ENCODE data around the gene ZNF587B.
"Not testable (repeated sequence)": the region's sequence is repeated elsewhere in the genome, so short reads cannot be mapped to it uniquely, and the experiment has no call there.

ZNF587B gene

DNA sequence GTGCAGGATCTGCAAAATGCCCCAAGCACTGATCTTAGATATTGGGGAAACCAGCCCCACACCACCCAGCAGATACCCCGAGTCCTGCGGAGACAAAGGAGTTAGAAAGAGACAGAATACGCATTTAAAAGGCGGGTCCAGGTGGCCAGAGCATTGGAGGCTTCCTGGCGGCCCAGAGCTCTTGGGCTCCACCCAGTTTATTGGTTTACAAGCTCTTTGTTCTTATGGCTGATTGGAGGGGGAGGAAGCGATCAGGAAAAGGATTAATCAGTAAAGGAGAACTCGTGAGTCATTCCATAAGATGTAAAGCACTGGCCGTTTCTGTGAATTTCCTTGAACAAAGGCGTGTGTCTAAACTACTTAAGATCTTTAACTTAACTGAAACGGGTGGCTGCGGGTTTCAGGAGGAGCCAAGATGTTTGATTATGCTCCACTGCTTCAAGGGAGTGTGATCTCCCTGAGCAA lies 20.5 kb downstream of the ZNF587B start:
- no peaks in the 10 kb centered on the region; the same call in 1 of the 2 replicates for H3F3A ChIP-seq (ENCODE audit: insufficient read depth, low read length)
- no peaks in the 10 kb centered on the region for H3K9me2 ChIP-seq (ENCODE audit: low read depth, low read length)
- H3K4me2 ChIP-seq (ENCODE audit: low read length) = peak overlapping the region; percentile 93
- H4K20me1 ChIP-seq (ENCODE audit: insufficient read depth, low read length) = no peaks in the 10 kb centered on the region
- H3K36me3 ChIP-seq (ENCODE audit: insufficient read depth, low read length) = peaks cover 43% of the 10 kb centered on the region
- no peaks in the 10 kb centered on the region for H3K27me3 ChIP-seq (ENCODE audit: insufficient read depth, low read length)
- no peak overlapping the region for H2AFZ ChIP-seq (ENCODE audit: low read length)
- peak overlapping the region; percentile 95 for H3K4me3 ChIP-seq (ENCODE audit: low read depth, low read length, poor library complexity, severe bottlenecking)
- TF ChIP-seq, protein P1, sequence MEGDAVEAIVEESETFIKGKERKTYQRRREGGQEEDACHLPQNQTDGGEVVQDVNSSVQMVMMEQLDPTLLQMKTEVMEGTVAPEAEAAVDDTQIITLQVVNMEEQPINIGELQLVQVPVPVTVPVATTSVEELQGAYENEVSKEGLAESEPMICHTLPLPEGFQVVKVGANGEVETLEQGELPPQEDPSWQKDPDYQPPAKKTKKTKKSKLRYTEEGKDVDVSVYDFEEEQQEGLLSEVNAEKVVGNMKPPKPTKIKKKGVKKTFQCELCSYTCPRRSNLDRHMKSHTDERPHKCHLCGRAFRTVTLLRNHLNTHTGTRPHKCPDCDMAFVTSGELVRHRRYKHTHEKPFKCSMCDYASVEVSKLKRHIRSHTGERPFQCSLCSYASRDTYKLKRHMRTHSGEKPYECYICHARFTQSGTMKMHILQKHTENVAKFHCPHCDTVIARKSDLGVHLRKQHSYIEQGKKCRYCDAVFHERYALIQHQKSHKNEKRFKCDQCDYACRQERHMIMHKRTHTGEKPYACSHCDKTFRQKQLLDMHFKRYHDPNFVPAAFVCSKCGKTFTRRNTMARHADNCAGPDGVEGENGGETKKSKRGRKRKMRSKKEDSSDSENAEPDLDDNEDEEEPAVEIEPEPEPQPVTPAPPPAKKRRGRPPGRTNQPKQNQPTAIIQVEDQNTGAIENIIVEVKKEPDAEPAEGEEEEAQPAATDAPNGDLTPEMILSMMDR (IDR thresholded peaks at IDR 0.05; ENCODE audit: low read length) = no peak
- no peak for TF ChIP-seq EZH2 (IDR thresholded peaks at IDR 0.05; ENCODE audit: borderline replicate concordance, low read length)
- peaks cover 10% of the 10 kb centered on the region for H3K4me1 ChIP-seq (ENCODE audit: insufficient read depth, low read length, severe bottlenecking)
- peak overlapping the region; percentile 95 for H3K9ac ChIP-seq (ENCODE audit: low read length)
- H3K9me3 ChIP-seq (ENCODE audit: low read length) = no peaks in the 10 kb centered on the region
- H3K27ac ChIP-seq (ENCODE audit: low read depth, low read length, poor library complexity, severe bottlenecking) = peak overlapping the region; percentile 62
- 0 out of 2 replicates have a peak, but pooled peaks cover 4% of the 10 kb centered on the region for H3K79me2 ChIP-seq (ENCODE audit: insufficient read depth, low read length)

DNA sequence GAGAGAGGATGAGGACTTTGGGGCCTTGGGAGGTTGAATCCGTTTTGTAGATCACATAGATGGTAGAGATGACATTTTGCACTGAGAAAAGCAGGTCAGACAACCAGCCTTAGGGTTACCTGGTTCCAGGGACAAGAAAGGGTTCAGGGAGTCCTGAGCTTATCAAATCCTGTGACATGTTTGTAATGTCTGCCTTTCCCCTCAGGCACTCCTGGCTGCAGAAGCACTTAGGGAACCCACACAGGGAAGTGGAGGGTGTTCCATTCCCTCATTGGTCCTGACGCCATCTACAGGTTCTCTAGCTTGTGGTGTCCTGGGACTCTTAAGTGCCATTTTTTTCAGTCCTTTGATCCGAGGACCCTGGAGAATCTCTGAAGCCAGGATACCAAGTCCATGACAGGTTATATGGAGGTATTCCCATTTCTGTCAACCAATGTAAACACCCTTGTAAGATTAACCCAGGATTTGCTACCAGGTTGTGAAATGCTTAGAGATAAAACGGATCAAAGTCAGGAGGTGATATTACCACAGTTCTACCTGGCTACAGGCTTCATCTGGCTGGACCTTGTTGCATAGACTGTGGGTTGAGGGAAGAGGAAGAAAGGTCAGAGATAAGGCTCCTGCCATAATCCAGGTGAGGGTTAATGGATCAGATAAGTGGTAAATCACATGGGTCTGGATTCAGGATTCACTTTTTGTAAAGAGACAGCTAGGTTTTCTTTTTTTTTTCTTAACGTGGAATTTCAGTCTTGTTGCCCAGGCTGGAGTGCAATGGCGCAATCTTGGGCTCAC lies 21.9 kb downstream of the ZNF587B start:
- H3K9me3 ChIP-seq (ENCODE audit: low read length); H3F3A ChIP-seq (ENCODE audit: insufficient read depth, low read length); H4K20me1 ChIP-seq (ENCODE audit: insufficient read depth, low read length); H3K4me1 ChIP-seq (ENCODE audit: insufficient read depth, low read length, severe bottlenecking); H3K4me2 ChIP-seq (ENCODE audit: low read length); H3K4me3 ChIP-seq (ENCODE audit: low read depth, low read length, poor library complexity, severe bottlenecking); H3K27ac ChIP-seq (ENCODE audit: low read depth, low read length, poor library complexity, severe bottlenecking); H3K27me3 ChIP-seq (ENCODE audit: insufficient read depth, low read length); H3K79me2 ChIP-seq (ENCODE audit: insufficient read depth, low read length); H3K9ac ChIP-seq (ENCODE audit: low read length); H3K9me2 ChIP-seq (ENCODE audit: low read depth, low read length); H2AFZ ChIP-seq (ENCODE audit: low read length): not testable (repeated sequence)
- peaks cover 47% of the 10 kb centered on the region for H3K36me3 ChIP-seq (ENCODE audit: insufficient read depth, low read length)

DNA sequence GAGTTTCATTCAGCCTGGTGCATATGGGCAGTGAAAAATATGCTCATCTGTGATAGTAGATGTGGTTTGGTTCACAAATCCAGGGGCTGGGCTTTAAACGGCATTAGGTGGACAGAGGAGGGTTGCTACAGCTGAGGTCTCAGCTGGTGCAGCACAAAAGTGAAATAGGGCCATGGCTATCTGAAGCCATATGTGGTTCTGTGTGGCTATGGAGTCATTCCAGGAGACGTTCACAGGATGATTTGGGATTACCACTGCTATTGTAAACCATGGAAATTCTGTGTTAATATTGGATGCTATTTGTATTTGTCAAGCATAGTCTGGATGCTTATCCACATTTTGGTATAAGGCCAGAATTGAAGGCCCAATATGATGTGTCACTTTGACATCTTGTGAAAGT lies 24.0 kb downstream of the ZNF587B start:
- H3K27ac ChIP-seq (ENCODE audit: low read depth, low read length, poor library complexity, severe bottlenecking); H3F3A ChIP-seq (ENCODE audit: insufficient read depth, low read length); H3K4me2 ChIP-seq (ENCODE audit: low read length); H3K27me3 ChIP-seq (ENCODE audit: insufficient read depth, low read length); H3K9me2 ChIP-seq (ENCODE audit: low read depth, low read length); H4K20me1 ChIP-seq (ENCODE audit: insufficient read depth, low read length); H3K4me1 ChIP-seq (ENCODE audit: insufficient read depth, low read length, severe bottlenecking); H2AFZ ChIP-seq (ENCODE audit: low read length); H3K79me2 ChIP-seq (ENCODE audit: insufficient read depth, low read length); H3K4me3 ChIP-seq (ENCODE audit: low read depth, low read length, poor library complexity, severe bottlenecking); H3K9me3 ChIP-seq (ENCODE audit: low read length); H3K9ac ChIP-seq (ENCODE audit: low read length): not testable (repeated sequence)
- peaks cover 64% of the 10 kb centered on the region for H3K36me3 ChIP-seq (ENCODE audit: insufficient read depth, low read length)

DNA sequence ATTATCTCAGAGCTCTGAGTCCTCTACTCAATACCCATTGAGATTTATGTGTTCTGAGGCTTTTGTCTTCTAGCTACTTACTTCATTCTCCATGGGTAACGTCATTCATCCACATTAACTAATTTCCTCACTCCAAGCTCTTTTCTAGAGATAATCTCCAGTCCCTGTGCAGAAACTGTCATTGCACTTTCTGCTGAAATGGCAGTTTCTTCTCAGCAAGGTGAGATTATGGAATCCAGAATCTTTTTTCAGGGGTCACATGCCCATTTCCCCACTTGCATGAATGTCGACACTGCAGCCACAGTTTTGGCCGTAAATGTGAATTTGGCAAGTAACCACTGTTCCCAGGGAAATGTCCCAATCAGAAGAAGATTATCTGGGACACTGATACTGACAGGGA lies 32.3 kb downstream of the ZNF587B start:
- not testable (repeated sequence) for H3K27me3 ChIP-seq (ENCODE audit: insufficient read depth, low read length); H4K20me1 ChIP-seq (ENCODE audit: insufficient read depth, low read length); H3K79me2 ChIP-seq (ENCODE audit: insufficient read depth, low read length); H3K4me1 ChIP-seq (ENCODE audit: insufficient read depth, low read length, severe bottlenecking); H3K9me3 ChIP-seq (ENCODE audit: low read length); H3K9ac ChIP-seq (ENCODE audit: low read length); H3K4me2 ChIP-seq (ENCODE audit: low read length); H2AFZ ChIP-seq (ENCODE audit: low read length); H3K27ac ChIP-seq (ENCODE audit: low read depth, low read length, poor library complexity, severe bottlenecking); H3K9me2 ChIP-seq (ENCODE audit: low read depth, low read length); H3K4me3 ChIP-seq (ENCODE audit: low read depth, low read length, poor library complexity, severe bottlenecking); H3F3A ChIP-seq (ENCODE audit: insufficient read depth, low read length)
- H3K36me3 ChIP-seq (ENCODE audit: insufficient read depth, low read length) = peaks cover 95% of the 10 kb centered on the region
